A673 (cell line): ENCODE results near the gene CYFIP2.

Experiments
- EZH2 ChIP-seq: fragments of 200-600 bp; sonication (generic); IDR thresholded peaks from 2 replicates; pipeline ENCODE4 v1.6.1; 2017; ENCODE audit warnings: borderline replicate concordance, low read depth, mild to moderate bottlenecking, mixed read lengths, antibody characterized with exemption, low read length; ENCODE audit not compliant: poor library complexity, severe bottlenecking
- TF ChIP-seq, protein P1 (sequence below): fragments of 300-800, 200-600 bp; sonication (generic); conservative IDR thresholded peaks from 2 replicates; pipeline ENCODE4 v1.5.1; 2017; ENCODE audit warnings: low read depth, mild to moderate bottlenecking, antibody characterized with exemption, low read length, moderate library complexity, mixed read lengths

DNA sequence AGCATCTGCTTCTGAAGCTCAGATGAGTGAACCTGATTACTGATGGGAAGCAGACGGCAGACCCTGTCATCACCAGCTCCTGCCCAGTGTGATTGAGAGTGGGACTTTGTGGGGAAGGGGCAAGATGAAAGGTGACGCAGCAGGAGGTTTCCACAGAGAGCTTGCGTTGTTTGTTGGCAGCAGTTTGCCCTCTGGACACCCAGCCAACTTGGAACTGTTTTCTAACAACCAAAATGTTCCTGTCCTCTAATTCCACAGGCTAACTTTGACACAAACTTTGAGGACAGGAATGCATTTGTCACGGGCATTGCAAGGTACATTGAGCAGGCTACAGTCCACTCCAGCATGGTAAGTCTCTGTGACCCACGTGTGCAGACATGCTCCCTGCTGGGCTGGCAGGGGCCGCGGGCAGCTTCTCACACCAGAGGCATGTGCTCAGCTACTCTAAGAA, 20.9 kb downstream of the CYFIP2 start:
- TF ChIP-seq, protein P1, sequence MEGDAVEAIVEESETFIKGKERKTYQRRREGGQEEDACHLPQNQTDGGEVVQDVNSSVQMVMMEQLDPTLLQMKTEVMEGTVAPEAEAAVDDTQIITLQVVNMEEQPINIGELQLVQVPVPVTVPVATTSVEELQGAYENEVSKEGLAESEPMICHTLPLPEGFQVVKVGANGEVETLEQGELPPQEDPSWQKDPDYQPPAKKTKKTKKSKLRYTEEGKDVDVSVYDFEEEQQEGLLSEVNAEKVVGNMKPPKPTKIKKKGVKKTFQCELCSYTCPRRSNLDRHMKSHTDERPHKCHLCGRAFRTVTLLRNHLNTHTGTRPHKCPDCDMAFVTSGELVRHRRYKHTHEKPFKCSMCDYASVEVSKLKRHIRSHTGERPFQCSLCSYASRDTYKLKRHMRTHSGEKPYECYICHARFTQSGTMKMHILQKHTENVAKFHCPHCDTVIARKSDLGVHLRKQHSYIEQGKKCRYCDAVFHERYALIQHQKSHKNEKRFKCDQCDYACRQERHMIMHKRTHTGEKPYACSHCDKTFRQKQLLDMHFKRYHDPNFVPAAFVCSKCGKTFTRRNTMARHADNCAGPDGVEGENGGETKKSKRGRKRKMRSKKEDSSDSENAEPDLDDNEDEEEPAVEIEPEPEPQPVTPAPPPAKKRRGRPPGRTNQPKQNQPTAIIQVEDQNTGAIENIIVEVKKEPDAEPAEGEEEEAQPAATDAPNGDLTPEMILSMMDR, result no peak
- TF ChIP-seq EZH2, result no peak
